Left renal pelvis (tissue), 4 donors: ENCODE data around the gene NDST1. TPM values are rescaled to one million over a fixed set of nuclear protein-coding genes. Genes with fewer than 3 reads are reported as not detected.

Experiments
- DNase-seq, 4 donors: peaks; one replicate each; pipeline ENCODE4 v3.0.0-alpha.2; 2013; ENCODE audit warnings: low read depth in 4 of 4, low spot score in 3 of 4
- polyA plus RNA-seq, 4 donors: library from polyadenylated mRNA; unstranded; fragments of 120-200 nt; gene quantifications; one replicate each; pipeline ENCODE4 v1.2.1, GENCODE V29; 2013; ENCODE audit not compliant: insufficient read length in 4 of 4

NDST1 gene
- polyA plus RNA-seq, 4 donors = 51.8 to 70.0 (median 52.9) TPM

GRCh38 chr5:150521522-150521817 is 13.5 kb downstream of the NDST1 start:
- DNase-seq = no peak

- DNase-seq = no peak
Observed at GRCh38 chr5:150521939-150522503, 14.1 kb downstream of the NDST1 start.

- no peak for DNase-seq
Observed at GRCh38 chr5:150522504-150523414, 14.8 kb downstream of the NDST1 start.

- DNase-seq = no peak
Observed at GRCh38 chr5:150523472-150524350, 15.8 kb downstream of the NDST1 start.

- DNase-seq = no peak
Observed at GRCh38 chr5:150525163-150525562, 17.2 kb downstream of the NDST1 start.

- no peak for DNase-seq
Observed at GRCh38 chr5:150525781-150526180, 17.9 kb downstream of the NDST1 start.

- DNase-seq = no peak
Observed at GRCh38 chr5:150527038-150527437, 19.1 kb downstream of the NDST1 start.

- DNase-seq = no peak
Observed at GRCh38 chr5:150527808-150528207, 19.9 kb downstream of the NDST1 start.

GRCh38 chr5:150528924-150529546 is 21.1 kb downstream of the NDST1 start:
- no peak for DNase-seq

GRCh38 chr5:150529555-150529954 is 21.6 kb downstream of the NDST1 start:
- no peak for DNase-seq

- DNase-seq = no peak
Observed at GRCh38 chr5:150530423-150530822, 22.5 kb downstream of the NDST1 start.

- DNase-seq = no peak
Observed at GRCh38 chr5:150530951-150531588, 23.1 kb downstream of the NDST1 start.

GRCh38 chr5:150531686-150532085 is 23.8 kb downstream of the NDST1 start:
- DNase-seq = no peak

GRCh38 chr5:150532151-150532550 is 24.2 kb downstream of the NDST1 start:
- no peak for DNase-seq

- DNase-seq = no peak
Observed at GRCh38 chr5:150532996-150533395, 25.1 kb downstream of the NDST1 start.

GRCh38 chr5:150534811-150535210 is 26.9 kb downstream of the NDST1 start:
- DNase-seq = no peak

- DNase-seq = no peak
Observed at GRCh38 chr5:150535611-150536010, 27.7 kb downstream of the NDST1 start.

GRCh38 chr5:150538007-150538917 is 30.3 kb downstream of the NDST1 start:
- no peak for DNase-seq

- DNase-seq = no peak
Observed at GRCh38 chr5:150539206-150539605, 31.3 kb downstream of the NDST1 start.
